HFFc6 (cell line): ENCODE results near the gene MAPKAP1. TPM values are rescaled to one million over a fixed set of nuclear protein-coding genes. Genes with fewer than 3 reads are reported as not detected.
A peak's percentile ranks its signal among the peaks of the same experiment; 100 is the strongest.

Experiments
- DNase-seq: peaks from one replicate; pipeline ENCODE4 v3.0.0-alpha.2; 2018
- H3K27ac Mint-ChIP-seq: 2 replicates; pipeline ENCODE4 v1.8.0; 2020; ENCODE audit warnings: mild to moderate bottlenecking, mixed read lengths
- H3K27me3 Mint-ChIP-seq: 2 replicates; pipeline ENCODE4 v1.8.0; 2021; ENCODE audit warnings: mild to moderate bottlenecking, moderate library complexity, mixed read lengths; ENCODE audit not compliant: insufficient read depth
- H3K36me3 Mint-ChIP-seq: 2 replicates; pipeline ENCODE4 v1.8.0; 2021; ENCODE audit warnings: low read depth, mixed read lengths
- H3K4me1 Mint-ChIP-seq: 2 replicates; pipeline ENCODE4 v1.8.0; 2020; ENCODE audit warnings: low read depth, mixed read lengths
- H3K4me3 Mint-ChIP-seq: 2 replicates; pipeline ENCODE4 v1.8.0; 2020; ENCODE audit warnings: mild to moderate bottlenecking, moderate library complexity, mixed read lengths
- H3K9me3 Mint-ChIP-seq: 2 replicates; pipeline ENCODE4 v1.8.0; 2020; ENCODE audit warnings: mild to moderate bottlenecking, mixed read lengths
- CTCF ChIP-seq: fragments of 200-600 bp; sonication (generic); IDR thresholded peaks from 2 replicates; pipeline ENCODE4 v1.5.0; 2021; ENCODE audit warnings: antibody characterized with exemption, mild to moderate bottlenecking
- total RNA-seq, 6 experiments: library from RNA; stranded (reverse); fragmentation: NEBNext Ultra II Directional; extraction: Animal tissue kit (Norgen Biotek cat#: 25700); gene quantifications; 2 replicates in 1 of 6; 3 replicates in 5 of 6; pipeline ENCODE4 v1.2.3, GENCODE V29; 2021

The MAPKAP1 gene
- total RNA-seq, 6 experiments from 2014 or later = 115 to 167 (median 130) TPM

- no peaks in the 10 kb centered on the region; the same call in 1 of the 2 replicates for H3K27me3 Mint-ChIP-seq
- peak; percentile 96 for DNase-seq
- peak overlapping the region; percentile 98 for H3K27ac Mint-ChIP-seq
- H3K9me3 Mint-ChIP-seq = no peaks in the 10 kb centered on the region
- peaks cover 18% of the 10 kb centered on the region for H3K36me3 Mint-ChIP-seq
- no peak for TF ChIP-seq CTCF
- H3K4me3 Mint-ChIP-seq = peak overlapping the region; percentile 77
- peaks cover 69% of the 10 kb centered on the region for H3K4me1 Mint-ChIP-seq
Observed at GRCh38 chr9:125521462-125522327, 185.3 kb downstream of the MAPKAP1 start.

- Mint-ChIP-seq H3K4me3 (no peak overlapping the region), H3K27ac (no peak overlapping the region), H3K4me1 (peaks cover 55% of the 10 kb centered on the region), H3K27me3 (no peaks in the 10 kb centered on the region; the same call in 1 of the 2 replicates), H3K36me3 (peaks cover 18% of the 10 kb centered on the region), H3K9me3 (no peaks in the 10 kb centered on the region)
- TF ChIP-seq CTCF = no peak
- no peak for DNase-seq
Observed at GRCh38 chr9:125519734-125520133, 187.3 kb downstream of the MAPKAP1 start.

- Mint-ChIP-seq H3K4me3 (no peak overlapping the region), H3K36me3 (peaks cover 13% of the 10 kb centered on the region), H3K27ac (no peak overlapping the region), H3K4me1 (peaks cover 53% of the 10 kb centered on the region), H3K9me3 (no peaks in the 10 kb centered on the region), H3K27me3 (no peaks in the 10 kb centered on the region)
- no peak for DNase-seq
- no peak for TF ChIP-seq CTCF
Observed at GRCh38 chr9:125517577-125517976, 189.4 kb downstream of the MAPKAP1 start.

DNA sequence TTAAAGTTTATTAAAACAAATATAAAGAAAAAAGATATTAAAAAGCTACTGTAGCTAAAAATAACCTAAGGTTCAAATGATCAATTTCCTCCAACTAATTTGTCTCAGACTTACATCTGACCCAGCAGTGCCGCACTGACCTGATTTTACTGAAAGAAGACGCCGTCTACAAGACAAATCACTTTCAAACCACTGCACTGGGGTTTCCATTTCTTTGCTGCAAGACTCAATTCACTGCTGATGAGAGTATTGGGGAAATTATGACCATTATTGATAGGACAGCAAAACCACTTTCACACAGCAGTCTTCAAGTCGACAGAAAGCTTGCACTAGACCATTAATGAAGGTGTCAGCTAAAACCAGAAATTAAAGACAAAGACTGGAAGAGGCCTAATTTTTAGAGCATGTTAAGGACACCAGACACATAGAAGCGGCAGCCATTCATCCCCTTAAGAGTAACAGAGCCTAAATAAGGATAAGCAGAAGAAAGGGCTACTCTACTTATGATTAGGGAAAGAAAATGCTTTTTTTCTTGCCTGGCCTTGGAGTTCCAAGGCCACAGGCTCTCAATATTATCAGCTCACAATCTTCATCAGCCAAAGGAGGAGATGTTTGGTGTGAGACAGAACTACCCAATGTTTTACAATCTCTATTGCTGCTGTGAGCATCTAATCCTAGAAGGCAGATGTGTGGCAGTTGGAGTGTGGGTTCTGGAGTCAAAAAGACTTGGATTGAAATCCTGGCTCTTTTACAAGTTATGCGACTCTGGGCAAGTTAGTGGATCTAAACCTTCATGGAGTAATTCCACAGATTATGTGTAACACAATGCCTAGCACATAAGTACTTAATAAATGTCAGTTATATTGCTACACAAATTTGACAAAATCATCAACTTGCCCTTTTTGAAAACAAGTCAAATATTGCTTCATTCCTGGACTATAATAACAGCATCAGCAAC is 190.7 kb downstream of the MAPKAP1 start:
- H3K27me3 Mint-ChIP-seq = no peaks in the 10 kb centered on the region; the same call in 1 of the 2 replicates
- no peak for DNase-seq
- H3K27ac Mint-ChIP-seq = no peak overlapping the region
- no peak for TF ChIP-seq CTCF
- H3K4me1 Mint-ChIP-seq = peaks cover 53% of the 10 kb centered on the region
- H3K9me3 Mint-ChIP-seq = no peaks in the 10 kb centered on the region
- no peak overlapping the region for H3K4me3 Mint-ChIP-seq
- H3K36me3 Mint-ChIP-seq = peaks cover 13% of the 10 kb centered on the region

DNA sequence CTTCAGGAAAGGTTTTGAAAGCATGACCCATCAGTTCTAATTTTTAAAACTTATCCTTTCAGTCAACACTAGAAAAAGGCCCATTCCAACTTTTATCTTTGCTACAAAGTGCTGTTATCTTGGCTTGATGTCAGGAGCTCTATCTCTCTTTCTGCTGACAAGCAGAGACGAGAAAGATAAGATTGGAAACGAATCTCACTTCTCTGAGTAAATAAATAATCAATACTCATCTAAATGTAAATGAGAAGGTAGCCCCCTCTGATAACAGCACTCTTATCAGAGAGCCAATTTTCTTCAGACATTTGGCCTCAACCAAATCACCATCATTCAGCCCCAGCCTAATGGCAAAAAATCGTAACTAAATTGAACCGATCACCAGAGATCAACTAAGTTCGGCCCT is 191.7 kb downstream of the MAPKAP1 start:
- Mint-ChIP-seq H3K36me3 (peaks cover 7% of the 10 kb centered on the region), H3K9me3 (no peaks in the 10 kb centered on the region), H3K4me3 (no peak overlapping the region), H3K27me3 (no peaks in the 10 kb centered on the region; the same call in 1 of the 2 replicates), H3K27ac (peak overlapping the region; percentile 16; the same call in 1 of the 2 replicates), H3K4me1 (peaks cover 52% of the 10 kb centered on the region)
- no peak for DNase-seq
- TF ChIP-seq CTCF = no peak
